Myocyte (in vitro differentiated cells): ENCODE measurements around the gene MEIS1. TPM values are rescaled to one million over a fixed set of nuclear protein-coding genes. Genes with fewer than 3 reads are reported as not detected.
"Not testable (repeated sequence)": the region's sequence is repeated elsewhere in the genome, so short reads cannot be mapped to it uniquely, and the experiment has no call there.

Source experiments
- DNase-seq: peaks from one replicate; pipeline ENCODE4 v3.0.0-alpha.2; 2012; ENCODE audit warnings: low read depth
- polyA plus RNA-seq: library from polyadenylated mRNA; unstranded; fragments of >200 nt; gene quantifications from one replicate; pipeline ENCODE4 v1.2.1, GENCODE V29; 2012; ENCODE audit warnings: missing spikeins
- total RNA-seq: library from RNA; depleted of rRNA; stranded (reverse); fragments of >200 nt; gene quantifications from 2 replicates; pipeline ENCODE4 v1.2.3, GENCODE V29; 2014

Gene MEIS1
- total RNA-seq = 2.2 and 3.2 TPM in 2 replicates
- polyA plus RNA-seq = 2.2 TPM

DNA sequence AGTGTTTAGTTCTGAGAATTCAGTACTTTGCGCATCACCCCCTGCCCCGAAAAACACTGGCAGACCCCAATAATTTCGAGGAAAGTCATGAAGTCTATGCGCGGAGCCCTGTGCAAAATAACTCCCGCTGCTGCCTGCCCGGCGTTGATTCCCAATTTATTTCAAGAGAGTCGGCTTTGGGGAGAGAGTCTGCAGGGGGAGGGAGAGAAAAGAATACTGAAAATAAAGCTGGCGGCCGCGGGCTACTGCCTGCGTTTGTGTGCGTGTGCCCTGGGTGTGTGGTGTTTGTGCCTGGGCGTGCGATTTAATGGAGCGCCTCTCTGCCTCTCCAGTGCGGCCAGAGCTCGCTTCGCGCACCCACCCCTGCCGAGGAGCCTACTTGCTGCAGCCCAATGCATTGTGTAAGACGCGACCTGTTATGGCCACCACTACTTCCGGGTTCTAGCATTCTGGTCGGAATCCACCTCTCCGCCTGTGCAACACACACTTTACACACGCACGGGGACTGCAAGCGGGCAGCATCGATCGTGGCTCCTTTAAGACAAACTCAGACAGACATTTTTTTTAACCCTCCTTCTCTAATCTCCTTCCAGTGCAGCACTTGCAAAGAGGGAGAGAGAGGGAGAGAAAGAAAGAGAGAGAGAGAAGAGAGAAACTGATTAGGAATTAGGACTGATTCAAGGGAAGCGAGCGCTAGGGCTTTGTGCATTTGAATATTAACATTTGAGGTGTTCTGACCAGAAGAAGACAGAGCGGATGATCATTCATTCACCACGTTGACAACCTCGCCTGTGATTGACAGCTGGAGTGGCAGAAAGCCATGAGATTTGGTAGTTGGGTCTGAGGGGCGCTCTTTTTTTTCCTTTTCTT is at the start of gene MEIS1:
Gene MEIS1 (plus strand): TSS at position 447 of the 870 bp plus-strand sequence. CDS start 732 bp downstream, outside the sequence.
- DNase-seq = peak; percentile 89

DNA sequence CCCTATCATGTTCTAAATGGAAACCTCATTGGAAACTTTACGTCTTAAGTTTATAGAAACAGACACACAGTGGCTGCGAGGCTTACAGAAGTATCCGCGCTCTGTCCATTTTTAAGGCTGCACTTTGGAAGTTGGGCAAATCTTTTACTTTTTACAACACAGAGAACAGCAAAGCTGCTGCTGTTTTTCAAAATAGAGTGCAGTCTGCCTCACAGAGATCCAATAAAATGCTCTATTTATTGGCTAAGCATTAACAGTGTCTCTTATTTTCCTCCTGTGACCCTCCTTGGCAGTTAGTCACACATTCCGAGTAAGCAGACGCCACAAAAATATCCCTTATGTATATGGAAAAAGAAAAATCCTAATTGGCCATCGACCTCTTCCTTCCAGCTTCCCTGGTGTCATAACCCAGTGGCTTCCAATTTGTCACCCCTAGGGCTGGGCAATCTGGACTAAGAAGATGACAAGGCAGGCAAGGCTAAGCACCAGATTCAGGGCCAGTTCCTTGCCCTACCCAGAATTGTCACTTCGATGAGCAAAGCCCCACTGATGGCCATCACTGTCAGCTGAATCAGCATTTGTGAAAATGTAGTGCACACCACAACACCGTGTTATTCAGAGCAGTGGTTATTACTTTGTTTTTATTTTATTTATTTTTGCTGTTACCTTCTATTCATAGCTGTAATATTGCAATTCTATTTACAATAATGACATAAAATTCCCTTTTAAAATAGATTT is 47.7 kb upstream of the MEIS1 start:
- no peak for DNase-seq

DNA sequence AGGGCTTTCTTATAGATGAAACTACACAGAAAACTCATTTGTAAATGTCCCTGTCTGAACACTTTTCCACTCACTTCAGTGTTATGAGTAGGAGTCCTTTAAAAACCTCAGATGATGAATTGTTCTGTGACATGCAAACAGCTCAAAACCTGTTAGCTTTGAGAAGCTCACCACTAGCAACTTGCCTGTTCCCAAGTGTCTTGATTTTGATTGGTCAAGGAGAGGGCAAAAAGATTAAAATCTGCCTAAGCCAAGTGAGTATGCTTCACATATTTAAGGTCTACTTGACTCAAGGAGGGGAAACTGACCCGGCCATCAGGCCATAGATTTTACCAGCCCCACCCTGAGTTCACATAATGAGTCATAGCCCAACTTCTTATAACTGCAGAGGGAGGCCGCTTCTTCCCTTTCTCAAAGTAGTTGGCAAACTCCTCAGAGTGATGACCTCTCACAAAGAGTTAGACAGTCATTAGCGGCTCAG is 45.2 kb upstream of the MEIS1 start:
- DNase-seq = no peak

DNA sequence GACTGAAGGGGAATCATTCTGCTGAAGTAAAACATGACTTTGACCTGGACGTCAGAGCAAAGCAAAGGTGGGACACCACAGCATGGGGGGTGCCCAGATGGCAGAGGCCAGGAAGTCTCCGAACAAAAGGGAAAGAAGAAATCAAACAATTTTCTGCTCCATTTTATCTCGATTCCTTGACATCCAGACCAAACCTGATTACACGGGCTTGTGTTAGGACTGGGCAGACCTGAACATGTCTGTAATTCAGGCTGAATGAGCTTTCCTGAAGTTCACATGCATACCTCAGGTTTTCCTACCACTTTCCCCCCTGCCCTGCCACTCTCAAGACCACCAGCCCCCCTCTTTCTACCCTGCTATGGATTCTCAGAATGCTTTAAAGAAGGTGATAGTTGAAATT is 44.8 kb upstream of the MEIS1 start:
- no peak for DNase-seq

DNA sequence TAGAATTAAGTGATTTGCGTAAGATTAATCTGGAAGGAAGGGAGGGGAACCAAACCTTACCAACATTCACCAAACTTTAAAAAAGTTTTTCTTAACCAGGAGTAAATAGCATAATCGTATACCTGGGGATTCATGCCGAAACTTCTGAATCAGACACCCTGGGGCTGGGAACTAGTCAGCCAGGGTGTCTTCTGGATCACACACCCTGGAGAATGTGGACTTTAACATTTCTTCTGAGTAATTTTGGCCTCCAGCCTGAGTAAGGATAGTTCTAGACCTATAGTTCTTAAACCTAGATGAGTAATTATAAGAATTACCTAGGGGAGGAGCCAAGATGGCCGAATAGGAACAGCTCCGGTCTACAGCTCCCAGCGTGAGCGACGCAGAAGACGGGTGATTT is 44.1 kb upstream of the MEIS1 start:
- no peak for DNase-seq

DNA sequence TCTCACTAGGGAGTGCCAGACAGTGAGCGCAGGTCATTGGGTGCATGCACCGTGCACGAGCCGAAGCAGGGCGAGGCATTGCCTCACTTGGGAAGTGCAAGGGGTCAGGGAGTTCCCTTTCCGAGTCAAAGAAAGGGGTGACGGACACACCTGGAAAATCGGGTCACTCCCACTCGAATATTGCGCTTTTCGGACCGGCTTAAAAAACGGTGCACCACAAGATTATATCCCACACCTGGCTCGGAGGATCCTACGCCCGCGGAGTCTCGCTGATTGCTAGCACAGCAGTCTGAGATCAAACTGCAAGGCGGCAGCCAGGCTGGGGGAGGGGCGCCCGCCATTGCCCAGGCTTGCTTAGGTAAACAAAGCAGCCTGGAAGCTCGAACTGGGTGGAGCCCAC is 43.7 kb upstream of the MEIS1 start:
- not testable (repeated sequence) for DNase-seq

DNA sequence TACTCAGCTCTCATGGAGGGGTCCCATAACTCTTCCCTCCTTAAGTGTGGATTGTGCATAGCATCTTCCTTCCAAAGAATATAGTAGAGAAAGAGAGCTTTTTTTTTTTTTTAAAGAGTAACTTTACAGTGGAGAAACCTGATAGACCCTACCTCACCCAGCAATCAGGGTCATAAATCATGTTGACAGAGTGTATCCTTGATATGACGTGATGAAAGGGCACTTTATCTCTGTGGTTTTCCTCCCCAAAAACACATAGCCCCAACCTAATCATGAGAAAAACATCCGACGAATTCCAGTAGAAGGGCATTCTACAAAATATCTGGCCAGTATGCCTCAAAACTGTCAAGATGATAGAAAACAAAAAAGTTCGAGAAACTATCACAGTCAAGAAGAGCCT is 29.5 kb upstream of the MEIS1 start:
- DNase-seq = no peak

DNA sequence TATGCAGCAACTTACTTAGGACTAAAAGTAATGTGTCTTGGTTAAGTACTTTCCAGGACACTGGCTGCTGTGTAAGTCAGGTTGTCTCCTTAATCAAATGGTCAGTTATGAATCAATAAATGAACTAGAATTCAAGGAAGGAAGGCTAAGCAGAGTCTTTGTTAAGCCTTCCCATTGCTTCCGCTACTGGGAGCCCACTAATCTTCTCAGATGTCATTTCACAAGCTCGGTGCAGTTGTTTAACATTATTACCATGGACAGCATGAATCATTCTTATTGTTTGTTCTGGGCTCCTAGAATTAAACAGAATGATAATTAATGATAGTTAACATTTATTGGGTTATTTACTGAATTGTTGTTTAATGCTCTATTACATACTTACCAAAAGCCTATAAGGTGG is 26.0 kb upstream of the MEIS1 start:
- DNase-seq = no peak

DNA sequence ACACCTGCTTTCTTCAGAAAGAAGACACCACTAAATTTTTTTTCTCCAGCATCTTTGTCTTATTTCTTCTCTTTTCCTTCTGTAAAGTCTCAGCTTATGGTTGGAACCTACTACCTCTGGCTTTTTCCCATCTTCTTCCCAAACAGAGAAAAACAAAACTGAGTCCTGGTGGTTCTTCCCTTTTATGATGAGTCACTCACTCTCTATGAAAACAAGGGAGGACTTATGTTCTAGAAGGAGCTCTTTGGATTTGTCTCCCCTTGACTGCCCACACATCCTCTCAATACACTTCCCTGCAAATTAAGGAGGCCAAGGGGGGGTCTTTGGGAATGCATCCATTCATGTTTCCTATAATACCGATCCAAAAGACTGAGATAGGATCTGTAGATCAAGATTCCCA is 22.1 kb upstream of the MEIS1 start:
- no peak for DNase-seq

DNA sequence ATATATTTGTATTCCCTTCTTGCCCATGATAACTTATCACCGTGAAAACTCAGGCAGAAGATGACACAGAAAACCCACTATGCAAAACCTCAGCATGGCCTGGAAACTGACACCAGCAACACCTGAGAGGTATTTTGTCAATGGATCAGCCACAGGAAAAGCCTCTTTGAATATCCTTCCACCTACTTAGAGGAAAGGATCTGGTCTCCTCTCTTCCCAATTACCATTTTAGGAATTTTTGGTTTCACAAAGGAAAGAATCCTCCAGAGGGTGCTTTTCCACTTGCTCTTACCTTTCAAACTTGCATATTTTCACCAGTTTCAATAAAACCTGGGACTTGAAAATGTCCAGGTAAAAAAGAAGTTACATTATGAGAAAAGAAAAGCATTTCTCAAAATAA is 20.0 kb upstream of the MEIS1 start:
- DNase-seq = no peak

DNA sequence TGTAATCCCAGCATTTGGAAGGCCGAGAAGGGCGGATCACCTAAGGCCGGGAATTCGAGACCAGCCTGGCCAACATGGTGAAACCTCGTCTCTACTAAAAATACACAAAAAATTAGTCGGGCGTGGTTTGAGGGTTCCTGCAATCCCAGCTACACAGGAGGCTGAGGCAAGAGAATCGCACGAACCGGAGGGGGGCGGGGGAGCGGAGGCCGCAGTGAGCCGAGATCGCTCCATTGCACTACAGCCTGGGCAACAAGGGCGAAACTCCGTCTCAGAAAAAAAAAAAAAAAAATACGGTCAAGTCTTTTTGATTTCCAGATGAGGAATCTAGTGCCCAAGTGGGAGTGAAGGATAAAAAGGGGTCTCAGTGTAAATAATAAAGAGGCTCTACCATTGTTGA is 16.5 kb upstream of the MEIS1 start:
- no peak for DNase-seq

DNA sequence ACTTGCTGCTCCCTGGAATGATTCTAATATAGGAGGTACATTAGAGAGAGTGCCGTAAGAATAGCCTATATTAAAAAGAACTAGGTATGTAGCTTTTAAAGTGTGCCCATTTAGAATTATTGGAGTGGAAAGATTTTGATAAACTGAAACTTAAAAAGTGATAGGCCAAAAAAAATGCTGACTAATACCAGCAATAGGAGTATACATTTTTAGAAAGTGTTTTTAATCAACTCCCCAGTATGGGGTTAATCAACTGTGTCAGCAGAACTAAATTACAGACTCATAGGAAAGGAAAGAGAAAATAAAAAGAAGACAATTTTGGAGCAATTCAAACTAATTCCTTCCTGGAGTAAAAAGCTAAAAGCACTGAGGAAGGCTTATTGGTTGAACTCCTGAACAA is 13.3 kb upstream of the MEIS1 start:
- DNase-seq = no peak

DNA sequence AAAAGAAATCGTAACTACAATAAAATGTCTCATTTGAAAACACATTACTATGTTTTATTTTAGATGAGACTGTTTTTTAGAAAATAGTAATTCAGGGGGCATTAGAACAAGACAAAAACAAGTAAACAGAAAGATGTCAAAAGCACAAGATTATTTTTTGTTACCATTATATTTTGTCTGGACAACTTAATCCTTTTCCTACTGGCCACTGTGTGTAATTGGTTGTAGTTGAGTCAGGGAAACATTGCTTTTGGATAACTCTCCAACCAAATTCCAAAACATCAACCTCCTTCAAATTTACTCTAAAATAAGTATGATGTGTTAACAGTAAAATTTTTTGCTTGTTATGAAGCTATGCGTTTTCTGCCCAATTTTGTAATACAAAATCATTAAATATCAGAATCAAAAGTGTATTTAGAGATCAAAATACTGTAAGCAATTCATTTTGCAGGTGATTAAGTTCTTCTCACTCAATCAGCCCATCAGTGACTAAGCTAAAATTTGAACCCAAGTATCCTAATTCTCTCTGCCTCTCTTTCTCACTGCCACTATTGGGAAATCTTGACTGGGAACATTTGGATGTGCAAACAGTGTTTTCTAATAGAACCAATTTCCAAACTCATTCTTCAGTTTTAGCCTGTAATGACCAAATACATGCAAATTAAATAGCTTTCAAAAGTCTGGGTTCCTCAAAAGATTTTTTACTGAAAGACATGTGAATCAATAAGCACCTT is 11.4 kb upstream of the MEIS1 start:
- DNase-seq = no peak

DNA sequence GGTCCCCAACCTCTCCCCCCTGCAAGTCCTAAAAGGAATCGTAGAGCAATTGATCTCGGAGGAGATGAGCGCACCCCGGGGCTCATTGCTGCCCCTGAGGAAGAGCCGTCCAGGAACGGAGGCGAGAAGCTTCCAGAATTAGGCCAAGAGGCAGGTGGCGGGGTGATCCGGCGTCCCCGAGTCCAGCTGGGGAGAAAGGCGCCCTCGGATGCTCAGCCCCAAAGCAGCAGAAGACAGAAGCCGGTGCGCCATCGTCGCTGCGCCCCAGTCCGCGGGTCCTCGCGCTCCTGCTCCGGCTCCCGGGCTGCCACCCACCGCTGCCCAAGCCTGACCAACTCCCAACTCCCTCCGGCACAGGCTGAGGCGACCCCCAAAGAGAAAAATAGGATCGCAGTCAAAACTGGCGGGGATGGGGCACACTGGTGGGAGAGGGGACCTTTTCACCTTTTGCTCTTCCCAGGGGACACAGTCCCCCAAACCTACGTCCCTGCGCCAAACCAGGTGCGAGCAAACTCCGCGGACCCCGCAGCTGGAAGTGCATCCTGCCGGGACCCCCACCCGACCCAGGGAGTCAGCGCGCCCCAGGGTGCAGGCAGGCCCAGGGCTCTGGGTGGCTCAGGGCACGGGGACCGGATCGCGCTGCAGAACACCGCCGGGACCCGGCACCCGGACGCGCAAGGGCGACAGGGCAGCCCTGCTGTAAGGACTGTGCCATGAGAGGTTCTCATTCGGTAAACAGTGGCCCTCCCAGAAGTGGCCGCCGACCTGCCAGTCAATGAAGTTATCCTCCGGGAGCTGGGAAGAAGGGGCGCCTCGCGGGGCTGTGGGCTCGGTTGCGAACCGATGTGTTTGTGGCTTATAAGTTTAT is 8.4 kb upstream of the MEIS1 start:
- no peak for DNase-seq

DNA sequence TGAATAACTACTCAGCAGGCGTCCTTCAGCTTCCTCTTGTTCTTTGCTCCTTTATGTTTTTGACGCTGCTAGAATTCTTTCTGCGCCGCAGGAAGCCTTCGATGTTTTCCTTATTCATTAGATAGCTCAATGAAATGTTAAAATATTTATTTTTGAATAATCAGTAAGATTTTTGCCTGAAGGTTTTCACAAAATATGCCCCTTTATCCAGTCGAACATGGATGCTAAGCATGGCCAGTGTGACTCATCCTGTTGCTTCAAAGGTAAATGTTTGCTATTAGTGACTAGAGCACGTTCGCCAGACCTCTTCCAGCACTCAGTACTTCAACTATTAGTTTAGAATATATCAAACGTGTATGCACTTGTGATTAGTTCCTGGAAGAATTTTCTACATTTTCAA is 7.6 kb upstream of the MEIS1 start:
- DNase-seq = no peak

DNA sequence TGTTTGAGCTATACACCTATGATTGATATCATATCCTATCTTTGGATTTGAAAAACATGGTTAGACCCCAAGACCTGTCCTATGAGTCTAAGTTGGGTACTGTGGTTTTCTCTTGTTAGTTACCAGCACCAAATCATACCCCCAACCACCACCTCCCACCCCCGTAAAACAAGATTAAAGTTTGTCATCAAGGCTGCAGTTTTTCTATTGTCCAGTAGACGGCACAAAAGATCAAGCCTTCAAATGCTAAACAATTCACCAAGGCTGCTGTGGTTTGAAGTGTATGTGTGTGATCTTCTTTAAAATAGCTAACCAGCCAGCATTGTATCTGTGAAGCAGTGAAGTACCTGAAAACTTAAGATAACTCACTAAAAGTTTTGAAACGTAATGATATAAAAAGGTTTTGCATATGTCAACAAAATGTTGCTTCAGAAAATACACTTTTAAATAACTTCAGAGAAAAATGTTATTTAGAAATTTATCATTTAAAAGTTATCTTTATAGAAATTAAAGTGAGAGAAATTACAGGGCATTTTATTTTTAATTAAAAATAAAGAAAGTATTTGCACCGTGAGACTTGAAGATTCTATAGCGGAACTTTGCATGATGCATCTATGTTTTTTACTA is 5.8 kb upstream of the MEIS1 start:
- DNase-seq = peak; percentile 68

DNA sequence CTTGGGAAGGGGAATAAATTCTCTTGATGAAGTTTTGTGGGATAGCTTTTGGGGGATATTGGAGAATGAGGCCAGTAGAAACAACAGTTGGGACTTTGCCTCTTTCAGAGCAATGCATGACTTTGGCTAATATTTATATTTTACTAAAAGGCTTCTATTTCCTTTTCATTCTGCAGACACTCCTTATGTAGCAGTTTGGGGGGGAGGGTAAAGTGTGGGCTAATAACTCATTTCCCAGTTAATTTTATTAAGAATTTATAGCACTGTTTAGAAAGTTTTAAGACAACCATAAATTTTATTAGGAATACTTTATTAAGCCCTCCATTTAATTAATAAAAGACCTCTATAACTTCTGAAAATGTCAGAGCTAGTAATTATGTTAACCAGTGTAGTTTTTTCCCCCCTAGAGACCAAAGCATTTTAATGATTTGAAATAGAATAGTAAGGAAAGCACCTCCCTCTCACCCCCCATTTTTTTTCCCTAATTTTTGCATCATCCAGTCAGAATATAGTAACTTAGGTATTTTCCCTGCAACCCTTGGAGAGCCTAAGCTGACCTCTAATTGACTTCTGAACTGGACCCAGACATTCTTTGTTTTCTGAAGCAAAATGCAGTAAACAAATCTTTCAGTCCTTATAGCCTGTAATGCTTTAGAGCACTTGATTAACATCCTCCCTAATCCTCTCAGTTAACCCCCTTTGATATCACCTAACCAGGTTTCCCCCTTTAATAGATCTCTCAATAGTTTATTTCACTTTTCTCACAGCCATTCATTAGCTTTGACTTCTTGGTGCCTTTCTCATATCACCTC is 5.0 kb upstream of the MEIS1 start:
- no peak for DNase-seq

DNA sequence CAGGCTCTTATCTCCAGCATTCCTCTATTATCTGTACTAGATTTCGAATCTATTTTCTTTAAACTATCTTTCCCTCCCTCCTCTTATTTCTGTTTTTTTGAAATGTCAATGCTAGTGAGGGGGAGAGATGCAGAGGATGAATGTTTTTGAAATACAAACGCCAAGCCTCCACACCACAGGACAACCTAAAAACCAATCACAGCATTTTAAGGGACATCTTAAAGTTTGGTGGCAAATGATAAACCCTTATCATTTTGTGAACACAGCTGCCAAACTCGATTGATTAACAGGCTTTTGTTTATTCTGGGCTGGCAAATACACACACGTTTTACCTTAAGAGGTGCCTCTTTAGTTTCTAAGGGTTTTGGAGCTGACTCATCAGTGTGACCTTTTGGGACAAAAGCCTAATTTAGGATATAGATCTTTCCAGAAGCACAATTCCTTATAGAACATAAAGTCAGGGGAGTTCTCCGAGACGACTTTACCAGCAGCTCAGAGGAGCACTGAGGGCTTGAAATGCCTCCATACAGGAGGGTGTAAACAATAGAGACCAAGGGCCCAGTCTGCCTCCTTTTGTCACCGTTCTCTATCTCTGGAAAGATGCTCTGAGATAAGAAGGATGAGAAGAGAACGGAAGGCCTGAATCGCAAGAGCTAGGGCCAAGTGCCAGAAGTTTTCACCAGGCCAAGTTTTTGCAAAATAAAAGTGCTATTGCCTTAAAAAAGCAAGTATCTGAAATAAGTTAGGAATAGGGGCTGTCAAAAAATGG is 4.2 kb upstream of the MEIS1 start:
- no peak for DNase-seq

DNA sequence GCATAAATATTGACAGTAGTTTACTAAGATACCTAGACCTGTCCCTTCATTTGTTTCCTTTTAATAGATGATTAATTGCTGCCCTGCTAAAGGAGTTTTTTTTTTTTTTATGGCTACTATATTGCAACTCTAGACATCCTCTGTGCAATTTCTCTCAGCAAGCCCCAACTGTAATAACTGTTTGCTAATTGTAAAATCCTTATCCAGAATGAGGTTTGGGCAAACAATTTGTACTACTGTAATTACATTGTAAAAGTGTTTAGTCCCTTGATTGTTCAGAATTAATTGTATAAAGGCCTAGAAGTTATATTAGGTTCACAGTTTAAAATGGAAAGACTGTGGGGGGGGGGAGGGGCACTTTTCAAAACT is 3.7 kb upstream of the MEIS1 start:
- no peak for DNase-seq
